ENCODE results near the gene SAP130.
"Not testable (repeated sequence)": the region's sequence is repeated elsewhere in the genome, so short reads cannot be mapped to it uniquely, and the experiment has no call there.

Gene SAP130

GRCh38 chr2:127910415-127910814 lies 117.4 kb downstream of the SAP130 start:
- no peak for TF ChIP-seq ZNF274 (IDR thresholded peaks at IDR 0.05; ENCODE audit: low read depth, low read length)
- H3K4me3 ChIP-seq (ENCODE audit: low read length), result no peak overlapping the region

DNA sequence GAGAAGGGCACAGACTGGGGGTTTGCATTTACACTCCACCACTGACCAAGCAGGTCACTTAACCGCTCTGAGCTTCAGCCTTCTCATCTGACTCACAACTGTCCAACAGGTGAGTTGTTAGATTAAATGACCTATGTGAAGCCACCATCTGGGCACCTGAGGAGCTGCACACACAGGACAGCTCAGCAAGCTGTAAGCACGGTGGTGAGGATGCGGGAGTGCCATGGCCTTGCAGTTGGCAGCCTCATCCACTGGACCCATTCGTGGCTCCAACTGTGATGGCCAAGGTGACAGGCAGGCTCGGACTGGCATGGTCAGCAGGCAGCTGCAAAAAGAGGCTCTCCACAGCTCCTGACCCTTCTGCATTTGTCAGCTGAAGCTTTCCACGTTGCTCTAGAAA lies 118.8 kb downstream of the SAP130 start:
- no peak overlapping the region for H3K4me3 ChIP-seq (ENCODE audit: low read length)
- no peak for TF ChIP-seq ZNF274 (IDR thresholded peaks at IDR 0.05; ENCODE audit: low read depth, low read length)

DNA sequence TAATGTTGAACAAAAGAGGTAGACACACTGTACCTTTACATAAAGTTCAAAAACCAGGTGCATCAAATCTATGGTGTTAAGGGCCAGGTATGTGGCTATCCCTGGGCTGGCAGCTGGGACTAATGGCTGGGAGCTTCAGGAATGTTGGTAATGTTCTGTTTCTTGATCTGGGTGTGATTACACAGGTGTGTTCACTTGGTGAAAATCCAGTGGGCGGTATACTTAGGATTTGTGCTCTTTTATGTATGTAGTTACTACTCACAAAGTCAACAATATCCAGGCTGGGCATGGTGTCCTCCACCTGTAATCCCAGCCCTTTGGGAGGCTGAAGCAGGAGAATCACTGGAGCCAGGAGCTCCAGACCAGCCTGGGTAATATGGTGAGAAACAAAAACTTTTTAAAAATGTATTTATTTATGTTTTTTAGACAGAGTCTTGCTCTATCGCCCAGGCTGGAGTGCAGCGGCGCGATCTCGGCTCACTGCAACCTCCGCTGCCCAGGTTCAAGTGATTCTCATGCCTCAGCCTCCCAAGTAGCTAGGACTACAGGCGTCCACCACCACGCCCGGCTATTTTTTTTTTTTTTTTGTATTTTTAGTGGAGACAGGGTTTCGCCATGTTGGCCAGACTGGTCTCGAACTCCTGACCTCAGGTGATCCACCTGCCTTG lies 120.0 kb downstream of the SAP130 start:
- not testable (repeated sequence) for H3K4me3 ChIP-seq (ENCODE audit: low read length)

GRCh38 chr2:127906206-127906926 lies 121.5 kb downstream of the SAP130 start:
- TF ChIP-seq ZNF274 (IDR thresholded peaks at IDR 0.05; ENCODE audit: low read depth, low read length), result no peak

DNA sequence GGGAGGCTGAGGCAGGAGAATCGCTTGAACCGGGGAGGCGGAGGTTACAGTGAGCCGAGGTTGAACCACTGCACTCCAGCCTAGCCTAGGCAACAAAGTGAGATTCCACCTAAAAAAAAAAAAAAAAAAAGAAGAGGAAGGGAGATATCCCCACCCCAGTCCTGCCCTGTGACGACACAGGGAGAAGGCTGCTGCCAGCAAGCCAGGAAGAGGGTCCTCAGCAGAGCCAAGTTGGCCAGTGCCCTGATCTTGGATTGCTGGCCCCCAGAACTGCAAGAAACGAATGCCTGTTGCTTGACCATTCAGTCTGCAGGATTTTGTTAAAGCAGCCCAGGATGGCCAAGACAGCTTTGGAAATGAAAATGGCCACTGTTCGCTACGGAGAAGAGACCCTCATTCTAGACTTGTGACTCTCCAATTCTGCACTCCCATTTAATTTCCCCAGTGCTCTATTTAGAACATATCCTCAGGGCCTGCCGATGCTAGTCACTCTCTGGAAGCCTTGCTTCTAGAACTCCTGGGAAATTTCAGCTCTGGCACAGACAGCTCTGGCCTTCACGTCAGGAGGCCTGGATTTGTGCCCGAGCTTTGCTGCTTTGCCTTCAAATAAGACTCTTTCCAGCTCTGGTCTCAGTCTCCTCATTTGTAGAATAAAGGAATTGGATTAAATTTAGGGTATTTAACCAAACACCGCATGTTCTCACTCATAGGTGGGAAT lies 126.4 kb downstream of the SAP130 start:
- no peak overlapping the region for H3K4me3 ChIP-seq (ENCODE audit: low read length)
- no peak for TF ChIP-seq ZNF274 (IDR thresholded peaks at IDR 0.05; ENCODE audit: low read depth, low read length)

More at GRCh38 chr2:127906206-127906926, 121.5 kb downstream of the SAP130 start:
- no peak overlapping the region for H3K4me3 ChIP-seq (ENCODE audit: low read length)

DNA sequence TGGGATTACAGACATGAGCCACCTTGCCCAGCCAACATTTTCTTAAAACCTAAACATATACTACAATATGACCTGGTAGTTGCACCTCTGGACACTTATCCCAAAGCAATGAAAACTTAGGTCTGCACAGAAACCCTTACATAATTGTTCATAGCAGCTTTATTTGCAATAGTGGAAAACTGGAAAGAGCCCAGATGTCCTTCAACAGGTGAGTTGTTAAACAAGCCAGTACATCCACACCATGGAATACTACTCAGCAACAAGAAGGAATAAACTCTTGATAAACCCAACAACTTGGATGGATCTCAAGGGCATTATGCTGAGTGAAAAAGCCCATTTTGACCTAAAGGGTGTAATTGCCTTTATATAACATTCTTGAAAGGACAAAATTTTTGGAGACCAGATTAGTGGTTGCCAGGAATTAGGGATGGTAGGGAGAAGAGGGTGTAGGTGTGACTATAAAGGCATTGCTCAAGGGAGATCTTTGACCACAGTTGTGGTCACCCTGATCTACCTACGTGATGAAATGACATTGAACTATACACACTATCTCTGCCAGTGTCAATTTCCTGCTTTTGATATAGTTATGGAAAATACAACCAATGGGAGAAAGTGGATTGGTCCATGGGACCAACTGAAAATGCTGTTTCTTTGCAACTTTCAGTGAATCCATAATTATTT lies 130.2 kb downstream of the SAP130 start:
- no peak for TF ChIP-seq ZNF274 (IDR thresholded peaks at IDR 0.05; ENCODE audit: low read depth, low read length)
- H3K4me3 ChIP-seq (ENCODE audit: low read length), result no peak overlapping the region

GRCh38 chr2:127893494-127893893 lies 134.4 kb downstream of the SAP130 start:
- no peak overlapping the region for H3K4me3 ChIP-seq (ENCODE audit: low read length)
- no peak for TF ChIP-seq ZNF274 (IDR thresholded peaks at IDR 0.05; ENCODE audit: low read depth, low read length)

- TF ChIP-seq ZNF274 (IDR thresholded peaks at IDR 0.05; ENCODE audit: low read depth, low read length), result no peak
- H3K4me3 ChIP-seq (ENCODE audit: low read length), result no peak overlapping the region
Observed at GRCh38 chr2:127893033-127893432, 134.8 kb downstream of the SAP130 start.

DNA sequence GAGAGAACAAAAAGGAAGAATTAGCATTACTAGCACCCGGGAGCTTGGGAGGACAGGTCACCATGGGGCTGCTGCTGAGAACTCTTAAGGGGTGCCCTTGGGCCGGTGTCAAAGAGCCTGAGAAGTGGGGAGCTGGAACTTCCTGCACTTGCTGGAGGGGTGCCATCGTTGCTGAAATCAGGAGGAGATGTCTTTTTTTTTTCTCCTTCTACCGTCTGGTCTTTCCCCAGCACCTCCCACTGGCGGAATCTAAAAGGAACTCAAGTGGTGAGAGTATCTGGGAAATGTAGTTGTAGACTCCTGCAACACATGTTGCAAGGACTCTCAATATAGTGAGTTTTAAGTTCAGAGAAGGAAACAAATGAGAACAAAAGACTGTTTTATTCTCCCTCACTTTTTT lies 136.0 kb downstream of the SAP130 start:
- TF ChIP-seq ZNF274 (IDR thresholded peaks at IDR 0.05; ENCODE audit: low read depth, low read length), result no peak
- no peak overlapping the region for H3K4me3 ChIP-seq (ENCODE audit: low read length)
